Naive thymus-derived CD8-positive, alpha-beta T cell (primary cell): ENCODE results near the gene TTLL11. TPM values are rescaled to one million over a fixed set of nuclear protein-coding genes. Genes with fewer than 3 reads are reported as not detected.

Experiments used
- ATAC-seq, 2 donors: fragments of 150-1000 bp; cut with Tn5 transposase in 1 of 2; sonication (Bioruptor Pico), chemical (Tn5 transposase) in 1 of 2; 1 replicate in 1 of 2; 2 replicates in 1 of 2; pipeline ENCODE4 v1.10.0; 2021; ENCODE audit warnings: mild to moderate bottlenecking in 2 of 2, moderate library complexity in 2 of 2
- POLR2A ChIA-PET: fragments of 350-600 bp; sonication (Branson Sonifier 250); formaldehyde crosslinking; loops from one replicate; lab custom pipeline; 2021; ENCODE audit warnings: antibody characterized with exemption; lab: Charles Lee
- DNase-seq, 10 donors: peaks; one replicate each; pipeline versions ENCODE4 v3.0.0 to v3.0.0-alpha.2; 2020 to 2022
- H3K27ac Mint-ChIP-seq, 10 donors: one replicate each; pipeline ENCODE4 v1.8.0; 2020 to 2022; ENCODE audit warnings: mild to moderate bottlenecking in 10 of 10, mixed read lengths in 10 of 10, moderate library complexity in 4 of 10, inconsistent platforms in 1 of 10
- H3K27me3 Mint-ChIP-seq, 5 donors: one replicate each; pipeline ENCODE4 v1.8.0; 2021 to 2022; ENCODE audit warnings: mixed read lengths in 5 of 5
- H3K36me3 Mint-ChIP-seq, 3 donors: one replicate each; pipeline ENCODE4 v1.8.0; 2020 to 2022; ENCODE audit warnings: mixed read lengths in 3 of 3, mild to moderate bottlenecking in 2 of 3, inconsistent platforms in 1 of 3
- H3K4me1 Mint-ChIP-seq, 4 donors: one replicate each; pipeline ENCODE4 v1.8.0; 2021 to 2022; ENCODE audit warnings: mixed read lengths in 4 of 4
- H3K4me3 Mint-ChIP-seq, 10 donors: one replicate each; pipeline ENCODE4 v1.8.0; 2020 to 2022; ENCODE audit warnings: mild to moderate bottlenecking in 10 of 10, mixed read lengths in 10 of 10, moderate library complexity in 6 of 10, inconsistent platforms in 1 of 10
- H3K9me3 Mint-ChIP-seq, 9 donors: one replicate each; pipeline ENCODE4 v1.8.0; 2020 to 2022; ENCODE audit warnings: mixed read lengths in 9 of 9, mild to moderate bottlenecking in 3 of 9, inconsistent platforms in 1 of 9, moderate library complexity in 1 of 9
- polyA plus RNA-seq, 3 donors: library from polyadenylated mRNA; unstranded; fragments of 300-500 nt; fragmentation: Illumina TruSeq; gene quantifications; one replicate each; pipeline ENCODE4 v1.2.3, GENCODE V29; 2021
- total RNA-seq, 8 experiments: library from RNA in 2 of 8; stranded (reverse) in 2 of 8; gene quantifications; one replicate each; pipeline ENCODE4 v1.2.3 and lab custom pipeline; 2021 to 2026

TTLL11 gene
- total and polyA plus RNA-seq, 5 experiments from 2014 or later = 2.6 to 6.9 (median 3.8) TPM

- no peak overlapping the region for H3K4me3 Mint-ChIP-seq
- H3K36me3 Mint-ChIP-seq = peaks cover 3 to 20% (median 16%) of the 10 kb centered on the region in 3 donors
- POLR2A ChIA-PET = no interaction called here
- H3K27ac Mint-ChIP-seq = no peak overlapping the region
- no peaks in the 10 kb centered on the region for H3K4me1 Mint-ChIP-seq
- no peak for ATAC-seq
- DNase-seq = no peak
- peaks cover 9 to 25% (median 13%) of the 10 kb centered on the region in 9 donors for H3K9me3 Mint-ChIP-seq
- no peaks in the 10 kb centered on the region for H3K27me3 Mint-ChIP-seq
These were observed 113.4 kb downstream of the TTLL11 start for GRCh38 chr9:121979736-121980135.

- Mint-ChIP-seq H3K4me1 (no peaks in the 10 kb centered on the region), H3K4me3 (no peak overlapping the region), H3K36me3 (peaks cover 2 to 17% (median 11%) of the 10 kb centered on the region in 3 donors), H3K9me3 (peaks cover 2 to 14% (median 9%) of the 10 kb centered on the region in 9 donors), H3K27ac (no peak overlapping the region), H3K27me3 (no peaks in the 10 kb centered on the region)
- ATAC-seq = no peak
- POLR2A ChIA-PET = no interaction called here
- DNase-seq = no peak
These were observed 116.4 kb downstream of the TTLL11 start for GRCh38 chr9:121976751-121977150.

GRCh38 chr9:121975801-121976277, 117.3 kb downstream of the TTLL11 start:
- Mint-ChIP-seq H3K27me3 (no peaks in the 10 kb centered on the region), H3K4me3 (no peak overlapping the region), H3K9me3 (peaks cover 0 to 5% (median 2%) of the 10 kb centered on the region in 9 donors), H3K36me3 (peaks cover 2 to 9% (median 5%) of the 10 kb centered on the region in 3 donors), H3K27ac (no peak overlapping the region), H3K4me1 (no peaks in the 10 kb centered on the region)
- POLR2A ChIA-PET = no interaction called here
- ATAC-seq = no peak
- no peak for DNase-seq

GRCh38 chr9:121974421-121974820, 118.7 kb downstream of the TTLL11 start:
- Mint-ChIP-seq H3K9me3 (peaks cover 0 to 2% (median 0%) of the 10 kb centered on the region in 9 donors), H3K4me1 (no peaks in the 10 kb centered on the region), H3K27me3 (no peaks in the 10 kb centered on the region), H3K4me3 (no peak overlapping the region), H3K27ac (no peak overlapping the region), H3K36me3 (peaks cover 5 to 9% (median 6%) of the 10 kb centered on the region in 3 donors)
- ATAC-seq (no peak), DNase-seq (no peak)
- POLR2A ChIA-PET = no interaction called here

GRCh38 chr9:121972501-121972981, 120.6 kb downstream of the TTLL11 start:
- POLR2A ChIA-PET = no interaction called here
- Mint-ChIP-seq H3K4me3 (no peak overlapping the region), H3K36me3 (peaks cover 5 to 14% (median 6%) of the 10 kb centered on the region in 3 donors), H3K27me3 (no peaks in the 10 kb centered on the region), H3K9me3 (peaks cover 0 to 2% (median 0%) of the 10 kb centered on the region in 9 donors), H3K4me1 (no peaks in the 10 kb centered on the region), H3K27ac (no peak overlapping the region)
- DNase-seq (no peak), ATAC-seq (no peak)

- no peak overlapping the region for H3K4me3 Mint-ChIP-seq
- ATAC-seq (no peak), DNase-seq (no peak)
- peaks cover 4 to 18% (median 13%) of the 10 kb centered on the region in 3 donors for H3K36me3 Mint-ChIP-seq
- H3K9me3 Mint-ChIP-seq = peaks cover 0 to 2% (median 0%) of the 10 kb centered on the region in 9 donors
- H3K27ac Mint-ChIP-seq = no peak overlapping the region
- H3K27me3 Mint-ChIP-seq = no peaks in the 10 kb centered on the region
- POLR2A ChIA-PET = no interaction called here
- H3K4me1 Mint-ChIP-seq = no peaks in the 10 kb centered on the region
These were observed 125.1 kb downstream of the TTLL11 start for GRCh38 chr9:121968056-121968455.

- ATAC-seq = no peak
- no peak for DNase-seq
- no peaks in the 10 kb centered on the region for H3K4me1 Mint-ChIP-seq
- peaks cover 0 to 16% (median 11%) of the 10 kb centered on the region in 3 donors for H3K36me3 Mint-ChIP-seq
- H3K27ac Mint-ChIP-seq = no peak overlapping the region
- POLR2A ChIA-PET = interaction anchor here (0.6 kb wide), 1 partner anchor 133 kb away, joined by 3 read pairs; no protein-coding TSS in a partner anchor
- H3K4me3 Mint-ChIP-seq = no peak overlapping the region
- peaks cover 0 to 2% (median 0%) of the 10 kb centered on the region in 9 donors for H3K9me3 Mint-ChIP-seq
- H3K27me3 Mint-ChIP-seq = no peaks in the 10 kb centered on the region
These were observed 126.4 kb downstream of the TTLL11 start for GRCh38 chr9:121966706-121967105.

GRCh38 chr9:121963528-121963995, 129.5 kb downstream of the TTLL11 start:
- Mint-ChIP-seq H3K4me3 (no peak overlapping the region), H3K9me3 (no peaks in the 10 kb centered on the region), H3K4me1 (no peaks in the 10 kb centered on the region), H3K27me3 (no peaks in the 10 kb centered on the region), H3K36me3 (peaks cover 0 to 8% (median 8%) of the 10 kb centered on the region in 3 donors), H3K27ac (no peak overlapping the region)
- POLR2A ChIA-PET = no interaction called here
- DNase-seq (no peak), ATAC-seq (no peak)

GRCh38 chr9:121962421-121962820, 130.7 kb downstream of the TTLL11 start:
- Mint-ChIP-seq H3K4me1 (no peaks in the 10 kb centered on the region), H3K36me3 (peaks cover 0 to 8% (median 2%) of the 10 kb centered on the region in 3 donors), H3K27ac (no peak overlapping the region), H3K9me3 (no peaks in the 10 kb centered on the region), H3K27me3 (no peaks in the 10 kb centered on the region), H3K4me3 (no peak overlapping the region)
- POLR2A ChIA-PET = no interaction called here
- DNase-seq (no peak), ATAC-seq (no peak)

GRCh38 chr9:121960665-121961064, 132.4 kb downstream of the TTLL11 start:
- Mint-ChIP-seq H3K27ac (no peak overlapping the region), H3K4me1 (no peaks in the 10 kb centered on the region), H3K4me3 (no peak overlapping the region), H3K27me3 (no peaks in the 10 kb centered on the region), H3K9me3 (no peaks in the 10 kb centered on the region), H3K36me3 (peaks cover 0 to 5% (median 0%) of the 10 kb centered on the region in 3 donors)
- no peak for ATAC-seq
- DNase-seq = no peak
- POLR2A ChIA-PET = no interaction called here

- no peak overlapping the region for H3K27ac Mint-ChIP-seq
- DNase-seq (no peak), ATAC-seq (no peak)
- H3K9me3 Mint-ChIP-seq = no peaks in the 10 kb centered on the region
- POLR2A ChIA-PET = no interaction called here
- H3K36me3 Mint-ChIP-seq = peaks cover 0 to 2% (median 1%) of the 10 kb centered on the region in 3 donors
- no peaks in the 10 kb centered on the region for H3K4me1 Mint-ChIP-seq
- no peak overlapping the region for H3K4me3 Mint-ChIP-seq
- H3K27me3 Mint-ChIP-seq = no peaks in the 10 kb centered on the region
These were observed 134.6 kb downstream of the TTLL11 start for GRCh38 chr9:121958530-121958929.

GRCh38 chr9:121956808-121957207, 136.3 kb downstream of the TTLL11 start:
- Mint-ChIP-seq H3K36me3 (peaks cover 0 to 2% (median 2%) of the 10 kb centered on the region in 3 donors), H3K9me3 (no peaks in the 10 kb centered on the region), H3K27ac (peak overlapping the region in 1 of 10 donors; percentile 44), H3K4me3 (no peak overlapping the region), H3K27me3 (no peaks in the 10 kb centered on the region), H3K4me1 (no peaks in the 10 kb centered on the region)
- ATAC-seq (no peak), DNase-seq (no peak)
- POLR2A ChIA-PET = no interaction called here

GRCh38 chr9:121955649-121956048, 137.5 kb downstream of the TTLL11 start:
- no peaks in the 10 kb centered on the region for H3K4me1 Mint-ChIP-seq
- H3K27ac Mint-ChIP-seq = no peak overlapping the region
- DNase-seq (no peak), ATAC-seq (no peak)
- POLR2A ChIA-PET = no interaction called here
- H3K36me3 Mint-ChIP-seq = peaks cover 0 to 2% (median 2%) of the 10 kb centered on the region in 3 donors
- H3K9me3 Mint-ChIP-seq = no peaks in the 10 kb centered on the region
- no peak overlapping the region for H3K4me3 Mint-ChIP-seq
- H3K27me3 Mint-ChIP-seq = no peaks in the 10 kb centered on the region
